Stomach (tissue), 4 donors: ENCODE measurements around the gene MATN1.

Experiments used
- POLR2A ChIP-seq, 4 donors: fragments of 450-650 bp; IDR thresholded peaks; one replicate each; pipeline ENCODE4 v1.6.1; 2016; ENCODE audit warnings: antibody characterized with exemption in 4 of 4, control low read depth in 2 of 4, mild to moderate bottlenecking in 1 of 4, moderate library complexity in 1 of 4
- POLR2AphosphoS5 ChIP-seq, 3 donors: sonication (generic); formaldehyde crosslinking; IDR thresholded peaks; one replicate each; pipeline ENCODE4 v1.6.1; 2016; ENCODE audit warnings: antibody characterized with exemption in 3 of 3
- TF ChIP-seq, protein P1 (sequence below), 7 experiments: fragments of 450-650 bp in 4 of 7; fragments of 200-600 bp in 3 of 7; sonication (generic) in 3 of 7; IDR thresholded peaks; one replicate each; pipeline ENCODE4 v1.5.1; 2016 to 2019; ENCODE audit warnings: antibody characterized with exemption in 7 of 7, control low read depth in 2 of 7, mild to moderate bottlenecking in 1 of 7

DNA sequence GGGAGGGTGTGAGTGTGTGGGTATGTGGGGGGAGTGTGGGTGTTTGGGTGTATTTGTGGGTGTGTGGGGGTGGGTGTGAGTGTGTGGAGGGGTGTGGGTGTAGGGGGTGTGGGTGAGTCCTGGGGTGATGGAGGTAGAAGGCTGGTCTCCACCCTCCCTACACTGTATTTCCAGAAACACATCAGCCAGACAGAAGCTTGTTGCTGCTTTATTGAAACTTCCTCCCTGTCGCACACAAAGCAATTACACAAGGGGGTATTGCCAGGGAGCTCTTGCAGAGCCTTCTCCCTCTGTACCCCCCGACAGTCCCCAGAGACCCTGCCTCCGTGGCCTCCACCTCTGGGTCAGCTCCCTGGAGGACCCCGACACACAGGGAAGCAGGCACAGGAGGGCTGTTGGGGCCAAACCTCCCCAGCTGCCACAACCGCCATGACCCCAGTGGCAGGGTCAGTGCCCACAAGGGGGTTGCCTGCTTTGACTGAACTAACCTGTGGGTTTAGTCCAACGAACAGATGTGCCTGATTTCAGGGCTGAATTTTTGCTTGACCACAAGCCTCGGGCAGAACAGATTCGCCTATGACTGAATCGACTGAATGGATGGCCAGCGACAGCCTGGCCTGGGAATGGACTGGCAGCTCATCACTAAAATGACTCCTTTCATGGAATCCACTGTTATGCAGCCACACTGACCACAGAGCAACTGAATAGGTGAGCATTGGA lies 9.1 kb upstream of the MATN1 start:
- TF ChIP-seq POLR2A (IDR thresholded peaks at IDR 0.05), result no peak
- TF ChIP-seq POLR2AphosphoS5 (IDR thresholded peaks at IDR 0.05), result no peak
- TF ChIP-seq, protein P1, sequence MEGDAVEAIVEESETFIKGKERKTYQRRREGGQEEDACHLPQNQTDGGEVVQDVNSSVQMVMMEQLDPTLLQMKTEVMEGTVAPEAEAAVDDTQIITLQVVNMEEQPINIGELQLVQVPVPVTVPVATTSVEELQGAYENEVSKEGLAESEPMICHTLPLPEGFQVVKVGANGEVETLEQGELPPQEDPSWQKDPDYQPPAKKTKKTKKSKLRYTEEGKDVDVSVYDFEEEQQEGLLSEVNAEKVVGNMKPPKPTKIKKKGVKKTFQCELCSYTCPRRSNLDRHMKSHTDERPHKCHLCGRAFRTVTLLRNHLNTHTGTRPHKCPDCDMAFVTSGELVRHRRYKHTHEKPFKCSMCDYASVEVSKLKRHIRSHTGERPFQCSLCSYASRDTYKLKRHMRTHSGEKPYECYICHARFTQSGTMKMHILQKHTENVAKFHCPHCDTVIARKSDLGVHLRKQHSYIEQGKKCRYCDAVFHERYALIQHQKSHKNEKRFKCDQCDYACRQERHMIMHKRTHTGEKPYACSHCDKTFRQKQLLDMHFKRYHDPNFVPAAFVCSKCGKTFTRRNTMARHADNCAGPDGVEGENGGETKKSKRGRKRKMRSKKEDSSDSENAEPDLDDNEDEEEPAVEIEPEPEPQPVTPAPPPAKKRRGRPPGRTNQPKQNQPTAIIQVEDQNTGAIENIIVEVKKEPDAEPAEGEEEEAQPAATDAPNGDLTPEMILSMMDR (IDR thresholded peaks at IDR 0.05), result no peak
